ENCODE data around the gene SPARCL1.
A peak's percentile ranks its signal among the peaks of the same experiment; 100 is the strongest.

SPARCL1 gene

GRCh38 chr4:87506974-87507701 is 22.0 kb downstream of the SPARCL1 start:
- no peak overlapping the region for H3K4me3 ChIP-seq (ENCODE audit: low read depth, low read length)
- TF ChIP-seq, protein P1, sequence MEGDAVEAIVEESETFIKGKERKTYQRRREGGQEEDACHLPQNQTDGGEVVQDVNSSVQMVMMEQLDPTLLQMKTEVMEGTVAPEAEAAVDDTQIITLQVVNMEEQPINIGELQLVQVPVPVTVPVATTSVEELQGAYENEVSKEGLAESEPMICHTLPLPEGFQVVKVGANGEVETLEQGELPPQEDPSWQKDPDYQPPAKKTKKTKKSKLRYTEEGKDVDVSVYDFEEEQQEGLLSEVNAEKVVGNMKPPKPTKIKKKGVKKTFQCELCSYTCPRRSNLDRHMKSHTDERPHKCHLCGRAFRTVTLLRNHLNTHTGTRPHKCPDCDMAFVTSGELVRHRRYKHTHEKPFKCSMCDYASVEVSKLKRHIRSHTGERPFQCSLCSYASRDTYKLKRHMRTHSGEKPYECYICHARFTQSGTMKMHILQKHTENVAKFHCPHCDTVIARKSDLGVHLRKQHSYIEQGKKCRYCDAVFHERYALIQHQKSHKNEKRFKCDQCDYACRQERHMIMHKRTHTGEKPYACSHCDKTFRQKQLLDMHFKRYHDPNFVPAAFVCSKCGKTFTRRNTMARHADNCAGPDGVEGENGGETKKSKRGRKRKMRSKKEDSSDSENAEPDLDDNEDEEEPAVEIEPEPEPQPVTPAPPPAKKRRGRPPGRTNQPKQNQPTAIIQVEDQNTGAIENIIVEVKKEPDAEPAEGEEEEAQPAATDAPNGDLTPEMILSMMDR (IDR thresholded peaks at IDR 0.05; ENCODE audit: borderline replicate concordance, insufficient read depth, low read depth, low read length), result no peak

DNA sequence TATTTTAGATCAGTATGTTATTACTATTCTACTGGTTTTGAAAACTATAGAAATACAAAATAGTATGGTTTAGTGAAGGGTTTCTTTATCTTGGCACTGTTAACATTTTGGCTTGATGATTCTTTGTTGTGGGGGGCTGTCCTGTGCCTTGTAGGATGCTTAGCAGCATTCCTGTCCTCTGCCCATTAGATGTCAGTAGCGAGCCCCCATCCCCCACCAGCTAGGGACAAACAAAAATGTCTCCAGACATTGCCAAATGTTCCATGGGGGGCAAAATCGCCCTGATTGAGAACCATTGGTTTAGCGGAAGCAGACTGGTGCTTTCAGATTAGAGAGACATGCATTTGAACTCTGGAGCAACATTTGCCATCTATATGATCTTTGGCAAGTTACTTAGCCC is 23.3 kb downstream of the SPARCL1 start:
- H3K4me3 ChIP-seq (ENCODE audit: low read depth, low read length), result no peak overlapping the region
- TF ChIP-seq, protein P1 (IDR thresholded peaks at IDR 0.05; ENCODE audit: borderline replicate concordance, insufficient read depth, low read depth, low read length), result peak; percentile 26; the same call in 1 of the 2 replicates

GRCh38 chr4:87502580-87503238 is 26.5 kb downstream of the SPARCL1 start:
- H3K4me3 ChIP-seq (ENCODE audit: low read depth, low read length), result no peak overlapping the region
- TF ChIP-seq, protein P1 (IDR thresholded peaks at IDR 0.05; ENCODE audit: borderline replicate concordance, insufficient read depth, low read depth, low read length), result no peak

DNA sequence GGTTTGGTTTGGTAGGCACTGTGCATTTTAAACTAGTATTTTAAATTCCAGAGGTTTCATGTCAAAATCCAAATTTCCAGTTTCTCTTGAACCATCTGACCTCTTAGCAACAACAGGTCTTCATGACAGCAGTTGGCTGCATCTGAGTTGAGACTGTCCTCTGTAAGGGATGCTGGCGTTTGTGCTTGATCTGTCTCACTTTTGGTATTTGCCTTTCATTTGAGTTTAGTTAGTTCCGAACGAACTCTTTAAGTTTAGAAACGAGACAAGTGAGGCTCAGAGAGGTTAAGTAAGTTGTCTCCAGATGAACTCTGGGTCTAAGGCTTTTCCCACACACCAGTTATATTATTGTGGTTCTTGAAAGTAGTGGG is 29.1 kb downstream of the SPARCL1 start:
- TF ChIP-seq, protein P1 (IDR thresholded peaks at IDR 0.05; ENCODE audit: borderline replicate concordance, insufficient read depth, low read depth, low read length), result no peak
- H3K4me3 ChIP-seq (ENCODE audit: low read depth, low read length), result no peak overlapping the region

DNA sequence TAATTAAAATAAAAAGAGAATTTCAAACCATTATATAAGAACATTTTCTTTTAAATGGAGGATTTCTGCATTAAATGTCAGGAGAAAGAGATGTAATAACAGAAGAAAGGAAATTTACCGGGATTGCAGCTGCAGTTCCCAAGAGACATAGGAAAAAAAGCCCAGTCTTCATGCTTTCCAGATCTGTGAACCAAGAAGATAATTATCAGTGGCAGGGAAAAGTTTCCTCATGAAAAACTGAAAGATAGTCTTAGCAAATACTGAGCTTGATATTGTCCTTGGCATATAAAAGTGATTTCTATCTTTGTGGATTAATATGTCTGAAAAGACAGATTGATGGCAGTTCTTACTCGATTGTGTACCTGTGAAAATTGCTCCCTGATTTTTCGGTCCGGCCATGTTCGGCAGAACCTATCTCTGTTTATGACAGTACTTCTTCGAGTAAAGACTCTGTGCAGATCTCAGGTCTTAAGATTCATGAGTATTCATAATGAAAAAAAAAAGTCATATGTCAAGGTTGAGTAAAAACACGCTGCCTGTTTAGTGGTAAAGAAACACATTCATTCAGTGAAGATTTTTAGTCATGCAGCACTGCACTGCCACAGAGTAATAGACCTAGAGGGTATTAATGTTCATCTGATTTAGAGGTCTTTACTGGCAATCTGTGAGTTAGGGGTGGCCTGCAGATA is 29.6 kb downstream of the SPARCL1 start:
- H3K4me3 ChIP-seq (ENCODE audit: low read depth, low read length), result no peak overlapping the region
- TF ChIP-seq, protein P1 (IDR thresholded peaks at IDR 0.05; ENCODE audit: borderline replicate concordance, insufficient read depth, low read depth, low read length), result no peak

DNA sequence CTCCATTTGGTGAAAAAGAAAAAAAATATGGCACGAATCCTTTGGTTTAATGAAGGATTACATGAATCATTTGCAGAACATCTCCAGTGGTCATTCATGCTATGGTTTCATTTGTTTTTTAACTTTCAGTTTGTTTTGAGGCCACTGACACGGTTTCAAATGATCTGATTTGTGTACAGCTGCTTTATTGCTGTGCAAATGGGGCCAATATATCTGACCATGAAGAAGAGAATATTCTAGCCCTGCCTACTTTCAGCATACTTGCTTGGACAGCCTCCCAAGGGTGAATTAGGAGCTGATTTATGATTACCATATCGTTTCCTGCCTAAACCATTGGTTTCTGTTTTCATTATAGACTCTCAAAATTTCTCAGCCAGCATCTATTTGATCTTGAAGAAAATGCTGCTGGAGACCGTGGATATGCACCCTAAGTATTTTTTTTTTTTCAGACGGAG is 30.7 kb downstream of the SPARCL1 start:
- TF ChIP-seq, protein P1 (IDR thresholded peaks at IDR 0.05; ENCODE audit: borderline replicate concordance, insufficient read depth, low read depth, low read length), result no peak
- no peak overlapping the region for H3K4me3 ChIP-seq (ENCODE audit: low read depth, low read length)

All from GM12875 (cell line).